ENCODE measurements around the gene BMP5.

The BMP5 gene

DNA sequence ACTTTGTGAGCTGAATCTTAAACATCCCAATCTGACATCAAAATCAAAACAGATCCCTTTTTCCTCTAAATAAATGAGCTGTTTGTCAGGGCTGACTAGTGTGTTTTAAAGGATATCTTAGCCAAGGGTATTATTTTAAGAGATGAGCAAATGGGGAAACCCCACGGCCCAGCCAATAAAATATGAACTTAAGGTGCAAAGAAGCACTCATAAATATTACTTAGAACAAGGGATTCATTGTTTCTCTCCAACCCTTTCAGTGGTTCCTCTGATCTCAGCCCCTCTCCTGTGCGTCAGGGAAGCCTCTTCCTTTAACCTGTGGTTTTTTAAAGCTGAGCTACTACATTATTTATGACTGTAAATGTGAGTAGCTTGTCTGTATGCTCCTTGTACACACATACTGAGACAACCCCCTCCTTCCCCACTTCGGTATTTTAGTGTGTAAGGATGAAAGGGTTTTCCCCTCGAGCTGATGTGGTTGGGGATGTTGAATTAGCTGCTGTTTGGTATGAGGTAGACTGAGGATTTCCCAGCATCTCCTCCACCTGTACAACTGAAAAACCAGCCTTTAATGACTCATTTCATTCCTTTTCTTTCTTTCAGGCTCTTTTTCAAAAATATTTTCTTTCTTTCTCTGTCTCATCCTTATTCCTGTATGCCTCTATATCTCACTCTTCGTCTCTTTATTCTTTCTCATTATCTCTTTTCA, 6.5 kb downstream of the BMP5 start:
- Histone ChIP-seq H3K36me3 (ENCODE audit: insufficient read depth, low read length) (no peaks in the 10 kb centered on the region), H3K9me3 (ENCODE audit: insufficient read depth, low read depth, low read length) (no peaks in the 10 kb centered on the region), H3K4me2 (ENCODE audit: low read depth, low read length, poor library complexity, severe bottlenecking) (no peak overlapping the region), H3K27me3 (ENCODE audit: insufficient read depth, low read length, poor library complexity, severe bottlenecking) (no peaks in the 10 kb centered on the region), H3K4me3 (ENCODE audit: low read length, poor library complexity, severe bottlenecking) (no peak overlapping the region), H3K9ac (ENCODE audit: low read depth, low read length, poor library complexity, severe bottlenecking) (no peak overlapping the region), H3K9me2 (replicated peaks; ENCODE audit: low read depth, low read length) (no peaks in the 10 kb centered on the region), H3F3A (ENCODE audit: low read depth) (no peaks in the 10 kb centered on the region), H2AFZ (ENCODE audit: low read length) (no peak overlapping the region), H3K4me1 (ENCODE audit: insufficient read depth, low read length, poor library complexity, severe bottlenecking) (no peaks in the 10 kb centered on the region), H4K20me1 (ENCODE audit: insufficient read depth, low read length, poor library complexity, severe bottlenecking) (no peaks in the 10 kb centered on the region), H3K79me2 (ENCODE audit: insufficient read depth, low read length) (no peaks in the 10 kb centered on the region)
- TF ChIP-seq, protein P1, sequence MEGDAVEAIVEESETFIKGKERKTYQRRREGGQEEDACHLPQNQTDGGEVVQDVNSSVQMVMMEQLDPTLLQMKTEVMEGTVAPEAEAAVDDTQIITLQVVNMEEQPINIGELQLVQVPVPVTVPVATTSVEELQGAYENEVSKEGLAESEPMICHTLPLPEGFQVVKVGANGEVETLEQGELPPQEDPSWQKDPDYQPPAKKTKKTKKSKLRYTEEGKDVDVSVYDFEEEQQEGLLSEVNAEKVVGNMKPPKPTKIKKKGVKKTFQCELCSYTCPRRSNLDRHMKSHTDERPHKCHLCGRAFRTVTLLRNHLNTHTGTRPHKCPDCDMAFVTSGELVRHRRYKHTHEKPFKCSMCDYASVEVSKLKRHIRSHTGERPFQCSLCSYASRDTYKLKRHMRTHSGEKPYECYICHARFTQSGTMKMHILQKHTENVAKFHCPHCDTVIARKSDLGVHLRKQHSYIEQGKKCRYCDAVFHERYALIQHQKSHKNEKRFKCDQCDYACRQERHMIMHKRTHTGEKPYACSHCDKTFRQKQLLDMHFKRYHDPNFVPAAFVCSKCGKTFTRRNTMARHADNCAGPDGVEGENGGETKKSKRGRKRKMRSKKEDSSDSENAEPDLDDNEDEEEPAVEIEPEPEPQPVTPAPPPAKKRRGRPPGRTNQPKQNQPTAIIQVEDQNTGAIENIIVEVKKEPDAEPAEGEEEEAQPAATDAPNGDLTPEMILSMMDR (conservative IDR thresholded peaks at IDR 0.05; ENCODE audit: low read length): no peak

DNA sequence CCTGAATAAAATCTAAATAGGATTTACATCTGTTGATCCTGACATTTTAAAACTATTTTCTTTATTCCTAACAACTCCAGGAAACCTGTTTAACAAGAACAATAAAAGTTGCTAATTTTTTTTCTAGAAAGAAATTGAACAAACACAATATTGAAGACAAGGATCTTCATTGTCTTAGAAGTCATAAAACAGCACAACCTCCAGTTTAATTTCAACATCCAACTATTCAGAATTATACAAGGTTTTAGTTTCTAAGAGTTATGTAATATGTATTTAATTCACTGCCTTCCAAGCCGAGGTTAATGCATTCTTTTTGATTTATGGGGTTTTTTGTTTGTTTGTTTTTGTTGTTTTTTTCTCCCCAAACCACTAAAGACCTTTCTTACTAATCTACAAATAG, 7.2 kb downstream of the BMP5 start:
- H3K4me3 ChIP-seq (ENCODE audit: low read length, poor library complexity, severe bottlenecking): no peak overlapping the region

DNA sequence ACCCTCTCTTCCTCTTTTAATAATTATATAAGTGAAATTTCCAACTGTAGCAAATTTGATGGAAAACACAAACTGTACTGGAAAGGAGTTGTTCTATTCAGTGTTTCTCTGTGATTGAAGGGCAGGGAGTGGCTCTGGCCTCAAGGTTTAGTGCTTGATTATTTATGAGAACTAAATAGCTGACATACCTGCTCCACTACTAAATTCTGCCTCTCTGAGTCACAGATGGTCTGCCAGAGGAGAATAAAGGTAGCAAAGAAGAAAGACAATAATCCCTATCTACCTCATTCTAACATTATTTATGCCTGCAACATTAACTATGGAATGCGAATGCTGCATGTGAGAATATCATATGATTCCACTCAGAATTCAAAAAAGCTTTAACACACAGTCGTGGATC, 9.3 kb downstream of the BMP5 start:
- no peak overlapping the region for H3K4me3 ChIP-seq (ENCODE audit: low read length, poor library complexity, severe bottlenecking)
- no peak overlapping the region for H3K9ac ChIP-seq (ENCODE audit: low read depth, low read length, poor library complexity, severe bottlenecking)
- no peaks in the 10 kb centered on the region for H4K20me1 ChIP-seq (ENCODE audit: insufficient read depth, low read length, poor library complexity, severe bottlenecking)
- H3F3A ChIP-seq (ENCODE audit: low read depth): no peaks in the 10 kb centered on the region
- no peaks in the 10 kb centered on the region for H3K9me2 ChIP-seq (replicated peaks; ENCODE audit: low read depth, low read length)
- H3K36me3 ChIP-seq (ENCODE audit: insufficient read depth, low read length): no peaks in the 10 kb centered on the region
- H3K79me2 ChIP-seq (ENCODE audit: insufficient read depth, low read length): no peaks in the 10 kb centered on the region
- H3K9me3 ChIP-seq (ENCODE audit: insufficient read depth, low read depth, low read length): no peaks in the 10 kb centered on the region
- no peak for TF ChIP-seq EZH2phosphoT487 (IDR thresholded peaks at IDR 0.05; ENCODE audit: borderline replicate concordance)
- TF ChIP-seq, protein P1 (conservative IDR thresholded peaks at IDR 0.05; ENCODE audit: low read length): no peak
- H3K4me1 ChIP-seq (ENCODE audit: insufficient read depth, low read length, poor library complexity, severe bottlenecking): no peaks in the 10 kb centered on the region
- H3K4me2 ChIP-seq (ENCODE audit: low read depth, low read length, poor library complexity, severe bottlenecking): no peak overlapping the region
- no peaks in the 10 kb centered on the region for H3K27me3 ChIP-seq (ENCODE audit: insufficient read depth, low read length, poor library complexity, severe bottlenecking)
- no peak overlapping the region for H2AFZ ChIP-seq (ENCODE audit: low read length)

More for the DNA sequence above, 7.2 kb downstream of the BMP5 start:
- Histone ChIP-seq H3K4me1 (ENCODE audit: insufficient read depth, low read length, poor library complexity, severe bottlenecking) (no peaks in the 10 kb centered on the region), H3K4me2 (ENCODE audit: low read depth, low read length, poor library complexity, severe bottlenecking) (no peak overlapping the region), H4K20me1 (ENCODE audit: insufficient read depth, low read length, poor library complexity, severe bottlenecking) (no peaks in the 10 kb centered on the region), H3K36me3 (ENCODE audit: insufficient read depth, low read length) (no peaks in the 10 kb centered on the region), H3F3A (ENCODE audit: low read depth) (no peaks in the 10 kb centered on the region), H3K27me3 (ENCODE audit: insufficient read depth, low read length, poor library complexity, severe bottlenecking) (no peaks in the 10 kb centered on the region), H3K9me2 (replicated peaks; ENCODE audit: low read depth, low read length) (no peaks in the 10 kb centered on the region), H3K79me2 (ENCODE audit: insufficient read depth, low read length) (no peaks in the 10 kb centered on the region), H2AFZ (ENCODE audit: low read length) (no peak overlapping the region), H3K9ac (ENCODE audit: low read depth, low read length, poor library complexity, severe bottlenecking) (no peak overlapping the region), H3K9me3 (ENCODE audit: insufficient read depth, low read depth, low read length) (no peaks in the 10 kb centered on the region)
- TF ChIP-seq, protein P1 (conservative IDR thresholded peaks at IDR 0.05; ENCODE audit: low read length): no peak
- TF ChIP-seq EZH2phosphoT487 (IDR thresholded peaks at IDR 0.05; ENCODE audit: borderline replicate concordance): no peak
